C4-2B (cell line): Measurements from ENCODE around the gene DENND4A.

Source experiments
- CTCF ChIP-seq: fragments of 450-650 bp; conservative IDR thresholded peaks from 2 replicates; pipeline ENCODE4 v1.5.1; 2017; ENCODE audit warnings: mild to moderate bottlenecking
- ZFX ChIP-seq: fragments of 450-650 bp; IDR thresholded peaks from 2 replicates; pipeline ENCODE4 v1.6.1; 2017

DNA sequence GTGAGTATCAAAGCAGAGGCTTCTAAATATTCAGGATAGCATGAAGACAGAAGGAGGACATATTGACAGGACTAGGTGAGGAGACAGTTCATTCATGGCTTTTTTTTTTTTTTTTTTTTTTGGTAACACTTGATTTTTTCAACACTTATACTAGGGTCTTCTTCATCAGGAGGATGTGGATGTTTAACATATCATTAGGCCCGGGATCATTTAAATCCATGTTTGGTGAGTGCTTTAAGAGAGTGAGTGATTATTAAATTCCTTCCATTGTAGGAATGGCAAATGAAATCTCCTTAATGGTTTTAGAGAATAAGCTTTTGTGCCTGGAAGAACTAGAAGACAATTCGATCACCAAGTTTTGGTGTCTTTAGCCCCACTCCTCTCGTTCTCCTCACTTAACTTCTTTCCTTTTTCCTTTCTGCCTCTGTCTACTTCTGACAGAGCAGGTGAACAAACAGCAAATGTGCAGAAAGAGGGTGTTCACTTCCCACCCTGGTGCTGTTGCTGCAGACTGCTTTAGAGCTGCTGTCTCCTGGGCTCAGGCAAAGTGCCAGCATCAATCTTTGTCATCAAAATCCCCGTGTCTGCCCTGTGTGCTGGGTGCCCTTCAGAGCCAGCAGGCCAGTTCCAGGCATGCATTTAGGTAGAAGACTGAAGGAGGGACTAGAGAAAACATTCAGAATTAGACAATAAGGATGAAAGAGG lies 41.6 kb upstream of the DENND4A start:
- TF ChIP-seq CTCF: no peak
- TF ChIP-seq ZFX: no peak
